Retinal pigment epithelial cell (primary cell): ENCODE results near the gene EBPL.

Experiments used
- DNase-seq: peaks from one replicate; pipeline ENCODE4 v3.0.0-alpha.2; 2010; ENCODE audit warnings: low read depth
- H3K4me3 ChIP-seq: 2 replicates; pipeline ENCODE4 v1.5.1; 2011; ENCODE audit warnings: mild to moderate bottlenecking, low read length, control low read depth, moderate library complexity
- TF ChIP-seq, protein P1 (sequence below): conservative IDR thresholded peaks from 2 replicates; pipeline ENCODE4 v1.5.1; 2011; ENCODE audit warnings: low read depth, low read length, control low read depth, inconsistent platforms

EBPL gene

GRCh38 chr13:49676581-49677298 is 14.5 kb downstream of the EBPL start:
- no peak for DNase-seq
- H3K4me3 ChIP-seq: no peak overlapping the region
- TF ChIP-seq, protein P1, sequence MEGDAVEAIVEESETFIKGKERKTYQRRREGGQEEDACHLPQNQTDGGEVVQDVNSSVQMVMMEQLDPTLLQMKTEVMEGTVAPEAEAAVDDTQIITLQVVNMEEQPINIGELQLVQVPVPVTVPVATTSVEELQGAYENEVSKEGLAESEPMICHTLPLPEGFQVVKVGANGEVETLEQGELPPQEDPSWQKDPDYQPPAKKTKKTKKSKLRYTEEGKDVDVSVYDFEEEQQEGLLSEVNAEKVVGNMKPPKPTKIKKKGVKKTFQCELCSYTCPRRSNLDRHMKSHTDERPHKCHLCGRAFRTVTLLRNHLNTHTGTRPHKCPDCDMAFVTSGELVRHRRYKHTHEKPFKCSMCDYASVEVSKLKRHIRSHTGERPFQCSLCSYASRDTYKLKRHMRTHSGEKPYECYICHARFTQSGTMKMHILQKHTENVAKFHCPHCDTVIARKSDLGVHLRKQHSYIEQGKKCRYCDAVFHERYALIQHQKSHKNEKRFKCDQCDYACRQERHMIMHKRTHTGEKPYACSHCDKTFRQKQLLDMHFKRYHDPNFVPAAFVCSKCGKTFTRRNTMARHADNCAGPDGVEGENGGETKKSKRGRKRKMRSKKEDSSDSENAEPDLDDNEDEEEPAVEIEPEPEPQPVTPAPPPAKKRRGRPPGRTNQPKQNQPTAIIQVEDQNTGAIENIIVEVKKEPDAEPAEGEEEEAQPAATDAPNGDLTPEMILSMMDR: no peak

DNA sequence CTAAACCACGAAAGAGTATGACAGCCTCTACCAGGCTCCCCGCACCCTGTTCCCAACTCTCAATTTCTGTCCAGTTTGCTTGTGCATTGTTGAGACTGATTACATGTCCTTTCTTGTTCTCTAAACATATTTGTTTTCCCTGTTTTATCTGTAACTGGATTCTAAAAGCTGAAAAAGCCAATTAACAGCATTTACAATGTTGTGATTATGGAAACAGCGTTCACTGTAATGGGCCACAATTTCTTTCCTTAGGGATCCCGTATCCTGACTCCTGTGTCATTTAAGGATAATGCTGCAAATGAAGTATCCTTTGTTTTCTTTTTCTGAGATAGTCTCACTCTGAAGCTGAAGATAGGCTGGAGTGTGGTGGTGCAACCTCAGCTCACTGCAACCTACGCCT is 20.5 kb downstream of the EBPL start:
- TF ChIP-seq, protein P1: no peak
- no peak overlapping the region for H3K4me3 ChIP-seq
- DNase-seq: no peak

DNA sequence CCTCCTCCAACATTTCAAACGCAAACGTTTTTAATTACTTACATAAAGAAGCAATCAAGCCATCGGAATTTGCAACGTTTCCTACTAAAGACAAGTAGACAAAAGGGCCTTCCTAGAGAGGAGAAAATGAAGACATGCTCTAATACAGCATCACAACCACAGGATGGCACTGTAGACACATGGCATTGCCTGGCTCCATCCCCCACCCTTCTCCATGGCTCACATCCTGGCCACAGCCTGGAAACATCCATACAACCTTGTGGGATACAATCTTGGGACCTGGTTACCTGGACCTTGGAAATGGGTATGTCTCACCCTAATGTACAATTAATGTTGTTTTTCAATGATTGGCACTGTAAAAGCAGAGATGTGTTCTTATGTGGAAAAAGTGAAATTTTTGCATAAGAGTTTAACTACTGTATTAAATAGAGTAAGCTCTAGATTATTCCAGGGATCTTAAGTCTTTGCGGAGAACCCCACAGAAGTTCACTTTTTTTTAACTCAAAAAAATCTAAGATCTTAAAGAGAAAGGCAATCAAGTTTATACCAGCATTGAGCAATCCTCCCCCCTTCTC is 21.5 kb downstream of the EBPL start:
- DNase-seq: no peak
- H3K4me3 ChIP-seq: no peak overlapping the region
- TF ChIP-seq, protein P1: peak; percentile 73

GRCh38 chr13:49667773-49668172 is 23.5 kb downstream of the EBPL start:
- DNase-seq: no peak
- no peak overlapping the region for H3K4me3 ChIP-seq
- TF ChIP-seq, protein P1: no peak

DNA sequence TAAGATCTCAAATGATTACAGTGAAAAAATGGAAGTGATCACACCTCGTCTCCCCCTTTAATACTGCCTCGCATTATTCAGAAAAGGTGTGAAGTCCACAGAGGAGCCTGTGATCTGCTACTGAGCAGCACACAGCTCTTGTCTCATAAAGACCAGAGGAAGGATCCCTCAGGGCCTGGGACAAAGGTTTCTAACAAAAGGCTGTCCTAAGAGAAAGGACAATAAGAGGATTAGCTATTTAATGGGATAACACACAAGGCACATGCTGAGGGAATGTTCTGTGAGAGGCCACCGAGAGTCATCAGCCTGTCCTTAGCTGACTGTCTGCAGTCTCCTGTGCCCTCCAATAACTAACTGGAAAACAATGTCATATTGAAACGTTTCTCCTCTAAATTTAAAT is 26.7 kb downstream of the EBPL start:
- TF ChIP-seq, protein P1: no peak
- DNase-seq: no peak
- H3K4me3 ChIP-seq: no peak overlapping the region

DNA sequence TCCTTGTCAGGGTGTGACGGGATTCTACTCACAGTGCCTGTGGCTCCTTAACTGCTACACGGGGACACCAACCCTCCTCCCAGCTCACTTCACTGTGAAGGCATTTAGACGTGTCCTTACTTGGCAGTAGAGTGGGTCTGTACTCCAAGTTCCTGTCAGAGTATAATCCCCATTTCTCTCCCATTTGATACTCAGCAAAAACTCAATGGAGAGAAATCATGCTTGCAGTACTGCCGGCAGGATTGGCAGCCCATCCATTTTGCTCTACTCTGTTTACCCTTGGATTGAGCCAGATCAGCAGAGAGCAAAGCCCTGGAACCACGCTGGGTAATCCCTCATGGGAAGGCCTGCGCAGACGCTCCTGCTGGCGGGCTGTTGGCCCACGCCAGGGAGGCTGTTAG is 34.0 kb downstream of the EBPL start:
- DNase-seq: no peak
- TF ChIP-seq, protein P1: no peak
- no peak overlapping the region for H3K4me3 ChIP-seq

GRCh38 chr13:49655906-49656305 is 35.4 kb downstream of the EBPL start:
- TF ChIP-seq, protein P1: no peak
- no peak overlapping the region for H3K4me3 ChIP-seq
- no peak for DNase-seq
